Adrenal gland (tissue), 12 donors: ENCODE results near the gene BIK. TPM values are rescaled to one million over a fixed set of nuclear protein-coding genes. Genes with fewer than 3 reads are reported as not detected.

Source experiments
- DNase-seq, 7 donors: peaks; one replicate each; pipeline ENCODE4 v3.0.0-alpha.2; 2019 to 2020
- H3K27ac ChIP-seq, 5 donors: fragments of 200-600 bp; sonication (generic) in 4 of 5; 1 replicate in 3 of 5; 2 replicates in 2 of 5; pipeline versions ENCODE4 v1.5.1 to v1.8.0; 2016 to 2020; ENCODE audit warnings: mild to moderate bottlenecking in 1 of 5
- H3K27me3 ChIP-seq: fragments of 200-600 bp; 2 replicates; pipeline ENCODE4 v1.8.0; 2021
- H3K36me3 ChIP-seq, 2 donors: fragments of 200-600 bp; replicated peaks in 1 of 2; 1 replicate in 1 of 2; 2 replicates in 1 of 2; pipeline versions ENCODE4 v1.5.1 to v1.8.0; 2018 to 2022
- H3K4me1 ChIP-seq, 2 donors: fragments of 200-600 bp; replicated peaks in 1 of 2; 1 replicate in 1 of 2; 2 replicates in 1 of 2; pipeline versions ENCODE4 v1.5.1 to v1.8.0; 2018 to 2021
- H3K4me3 ChIP-seq, 4 donors: fragments of 200-600 bp; sonication (generic) in 3 of 4; one replicate each; pipeline ENCODE4 v1.5.1; 2016 to 2018
- H3K9me3 ChIP-seq, 3 donors: fragments of 200-600 bp; sonication (generic) in 1 of 3; replicated peaks in 1 of 3; 1 replicate in 2 of 3; 2 replicates in 1 of 3; pipeline versions ENCODE4 v1.5.1 to v1.8.0; 2016 to 2021
- POLR2A ChIP-seq, 2 donors: fragments of 450-650 bp; IDR thresholded peaks; one replicate each; pipeline ENCODE4 v1.6.1; 2017; ENCODE audit warnings: antibody characterized with exemption in 2 of 2, mild to moderate bottlenecking in 2 of 2, moderate library complexity in 1 of 2
- WGBS, 4 donors: extraction: QIAGEN DNeasy Blood & Tissue Kit in 2 of 4; methylation state at CpG; one replicate each; pipeline versions ENCODE4 v1.1.5 to v1.1.7; 2013 to 2017; 5-methylcytosine and 5-hydroxymethylcytosine counted together
- intact Hi-C, 2 donors: fragments of 100-400 bp; cut with DNase I; formaldehyde crosslinking; loops; one replicate each; pipeline versions ENCODE4 v1.14.1 to v1.15.0; 2022 to 2023
- polyA plus RNA-seq, 3 donors: library from polyadenylated mRNA; stranded (reverse); fragments of 200-250 nt in 2 of 3; fragments of 350-450 nt in 1 of 3; fragmentation: Illumina TruSeq in 1 of 3; extraction: RNeasy Lipid Tissue Mini Kit (QIAGEN cat#74804) in 1 of 3; gene quantifications; one replicate each; pipeline ENCODE4 v1.2.3, GENCODE V29; 2013 to 2014
- total RNA-seq, 9 donors: library from RNA; depleted of rRNA in 4 of 9; stranded (reverse); fragments of >200 nt in 4 of 9; fragments of 120-200 nt in 1 of 9; fragmentation: NEBNext Ultra II Directional in 1 of 9; extraction: Animal tissue kit (Norgen Biotek cat#: 25700) in 1 of 9; gene quantifications; one replicate each; pipeline versions ENCODE4 v1.1.0 to v1.2.4, GENCODE V29; 2013 to 2023
- TF ChIP-seq, protein P1 (sequence below), 6 experiments: fragments of 450-650 bp in 4 of 6; fragments of 200-600 bp in 2 of 6; sonication (generic) in 1 of 6; IDR thresholded peaks; 1 replicate in 5 of 6; 2 replicates in 1 of 6; pipeline versions ENCODE4 v1.5.1 to v1.8.0; 2016 to 2021; ENCODE audit warnings: antibody characterized with exemption in 6 of 6, mild to moderate bottlenecking in 2 of 6, moderate library complexity in 1 of 6
- donor health status: healthy with polysubstance abuse.
- donor health status: Bipolar disorder and iron deficiency.
- donor health status: DM: yes; HTN: yes; CAD: no.
- donor health status: DM: no; HTN: no; CAD: no.
- donor health status: DM: no; HTN: no; CAD: no.
- donor health status: DM: yes; HTN: yes; CAD: no.

BIK gene
- total and polyA plus RNA-seq, 12 donors = 1.7 to 7.4 (median 3.0) TPM; not detected in 1

DNA sequence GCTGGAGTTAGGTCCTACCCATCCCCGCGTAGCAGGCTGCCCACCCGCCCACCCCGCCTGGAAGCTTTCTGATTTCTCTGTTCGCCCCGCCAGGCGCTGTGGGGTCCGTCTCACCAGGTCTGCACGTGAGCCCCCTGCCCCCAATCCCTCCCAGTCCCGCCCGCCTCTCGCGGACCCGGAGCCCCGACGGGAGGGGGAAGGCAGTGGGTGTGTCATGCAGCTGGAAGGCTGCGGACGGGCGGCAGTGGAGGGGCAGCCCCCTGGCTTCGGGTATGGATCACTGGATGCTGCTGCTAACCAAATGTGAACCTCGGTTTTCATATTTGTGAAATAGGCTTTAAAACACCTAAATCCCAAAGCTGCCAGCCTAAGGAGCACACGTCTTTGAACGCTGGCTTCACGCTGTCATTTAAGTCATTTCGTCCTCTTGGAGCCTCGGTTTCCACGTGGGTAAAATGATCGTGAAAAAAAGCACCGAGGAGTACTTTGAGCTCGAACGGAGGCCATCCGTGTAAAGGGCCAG is 568 bp upstream of the BIK start:
- TF ChIP-seq, protein P1, sequence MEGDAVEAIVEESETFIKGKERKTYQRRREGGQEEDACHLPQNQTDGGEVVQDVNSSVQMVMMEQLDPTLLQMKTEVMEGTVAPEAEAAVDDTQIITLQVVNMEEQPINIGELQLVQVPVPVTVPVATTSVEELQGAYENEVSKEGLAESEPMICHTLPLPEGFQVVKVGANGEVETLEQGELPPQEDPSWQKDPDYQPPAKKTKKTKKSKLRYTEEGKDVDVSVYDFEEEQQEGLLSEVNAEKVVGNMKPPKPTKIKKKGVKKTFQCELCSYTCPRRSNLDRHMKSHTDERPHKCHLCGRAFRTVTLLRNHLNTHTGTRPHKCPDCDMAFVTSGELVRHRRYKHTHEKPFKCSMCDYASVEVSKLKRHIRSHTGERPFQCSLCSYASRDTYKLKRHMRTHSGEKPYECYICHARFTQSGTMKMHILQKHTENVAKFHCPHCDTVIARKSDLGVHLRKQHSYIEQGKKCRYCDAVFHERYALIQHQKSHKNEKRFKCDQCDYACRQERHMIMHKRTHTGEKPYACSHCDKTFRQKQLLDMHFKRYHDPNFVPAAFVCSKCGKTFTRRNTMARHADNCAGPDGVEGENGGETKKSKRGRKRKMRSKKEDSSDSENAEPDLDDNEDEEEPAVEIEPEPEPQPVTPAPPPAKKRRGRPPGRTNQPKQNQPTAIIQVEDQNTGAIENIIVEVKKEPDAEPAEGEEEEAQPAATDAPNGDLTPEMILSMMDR (IDR thresholded peaks at IDR 0.05) = no peak
- no peak for TF ChIP-seq POLR2A (IDR thresholded peaks at IDR 0.05)

DNA sequence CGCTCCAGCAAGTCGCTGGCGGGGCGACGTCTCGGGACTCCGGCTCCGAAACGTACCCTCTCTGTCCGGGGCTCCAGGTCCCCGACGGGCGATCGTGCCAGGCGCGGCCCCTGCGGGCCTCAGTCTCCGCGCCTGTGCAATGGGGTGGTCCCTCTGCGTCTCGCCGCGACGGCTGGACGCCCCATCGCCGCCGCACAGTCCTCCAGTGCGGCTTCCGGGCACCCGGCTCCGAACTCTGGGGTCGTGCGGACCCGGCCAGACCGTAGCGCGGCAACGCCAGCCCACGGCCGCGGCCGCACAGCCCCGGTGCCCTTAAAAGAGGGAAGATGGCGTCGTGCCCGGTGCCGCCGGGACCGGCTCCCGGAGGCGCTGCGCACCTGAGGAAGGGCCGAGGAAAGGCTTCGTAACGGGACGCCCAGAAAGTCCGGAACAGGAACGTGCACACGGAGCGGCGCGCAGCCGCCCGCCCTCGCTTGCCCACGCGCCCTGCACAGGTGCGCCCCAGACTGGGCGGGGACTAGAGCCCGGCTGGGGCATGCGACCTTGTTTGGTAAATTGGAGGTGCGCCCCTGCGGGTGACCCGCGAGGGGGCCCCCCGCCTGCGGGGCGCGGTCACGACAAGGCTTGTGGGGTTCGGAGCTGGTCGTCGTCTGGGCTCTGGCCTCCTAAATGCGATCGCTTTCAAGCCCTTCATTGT is 525 bp downstream of the BIK start:
- TF ChIP-seq, protein P1 (IDR thresholded peaks at IDR 0.05) = no peak
- no peak for TF ChIP-seq POLR2A (IDR thresholded peaks at IDR 0.05)
- 3 to 10% (median 4%) methylated on average over 23 to 86 of the region's 86 CpGs for WGBS, 4 donors
- Histone ChIP-seq H3K36me3 (no peaks in the 10 kb centered on the region), H3K4me1 (peaks cover 13 to 18% of the 10 kb centered on the region in 2 donors), H3K27me3 (no peaks in the 10 kb centered on the region), H3K9me3 (no peaks in the 10 kb centered on the region), H3K4me3 (peak overlapping the region in 2 of 4 donors; percentile 59 to 62), H3K27ac (peak overlapping the region in 1 of 5 donors; percentile 20)
- intact Hi-C loops = no loop called here
- peak in 4 of 7 donors; percentile 40 to 49 (median 41) for DNase-seq

More for the DNA sequence above, 568 bp upstream of the BIK start:
- 10 to 17% (median 13%) methylated on average over 17 to 32 of the region's 32 CpGs for WGBS, 4 donors
- no peak overlapping the region for H3K27ac ChIP-seq
- peaks cover 13 to 18% of the 10 kb centered on the region in 2 donors for H3K4me1 ChIP-seq
- no peak for DNase-seq
- no peaks in the 10 kb centered on the region for H3K27me3 ChIP-seq
- H3K4me3 ChIP-seq = peak overlapping the region in 2 of 4 donors; percentile 59 to 62
- H3K9me3 ChIP-seq = no peaks in the 10 kb centered on the region
- no peaks in the 10 kb centered on the region for H3K36me3 ChIP-seq
- intact Hi-C loops = no loop called here

GRCh38 chr22:43113526-43114251 is 3.1 kb downstream of the BIK start:
- H3K9me3 ChIP-seq = no peaks in the 10 kb centered on the region
- no peak overlapping the region for H3K4me3 ChIP-seq
- H3K36me3 ChIP-seq = no peaks in the 10 kb centered on the region
- no peaks in the 10 kb centered on the region for H3K27me3 ChIP-seq
- no peak for TF ChIP-seq POLR2A (IDR thresholded peaks at IDR 0.05)
- TF ChIP-seq, protein P1 (IDR thresholded peaks at IDR 0.05) = no peak
- no peak for DNase-seq
- 59 to 72% (median 66%) methylated on average over 10 to 13 of the region's 13 CpGs for WGBS, 4 donors
- no peak overlapping the region for H3K27ac ChIP-seq
- H3K4me1 ChIP-seq = peaks cover 13 to 18% of the 10 kb centered on the region in 2 donors
- intact Hi-C loops = no loop called here

- intact Hi-C loops = no loop called here
- H3K27me3 ChIP-seq = no peaks in the 10 kb centered on the region
- 69 to 76% (median 71%) methylated on average over 3 to 5 of the region's 5 CpGs for WGBS, 4 donors
Measured at GRCh38 chr22:43114958-43115357, 4.4 kb downstream of the BIK start.

More at GRCh38 chr22:43114958-43115357, 4.4 kb downstream of the BIK start:
- Histone ChIP-seq H3K4me1 (peaks cover 13 to 18% of the 10 kb centered on the region in 2 donors), H3K4me3 (no peak overlapping the region), H3K9me3 (no peaks in the 10 kb centered on the region), H3K36me3 (no peaks in the 10 kb centered on the region), H3K27ac (no peak overlapping the region)
- no peak for DNase-seq
- TF ChIP-seq, protein P1 (IDR thresholded peaks at IDR 0.05) = no peak
- TF ChIP-seq POLR2A (IDR thresholded peaks at IDR 0.05) = no peak
